Fibroblast of the aortic adventitia (primary cell): Measurements from ENCODE around the gene CHTOP. TPM values are rescaled to one million over a fixed set of nuclear protein-coding genes. Genes with fewer than 3 reads are reported as not detected.

Source experiments
- DNase-seq: peaks from one replicate; pipeline ENCODE4 v3.0.0-alpha.2; 2010; ENCODE audit warnings: low read depth
- H3K4me3 ChIP-seq: 2 replicates; pipeline ENCODE4 v1.5.1; 2011; ENCODE audit warnings: low read depth, mild to moderate bottlenecking, control low read depth, low read length, moderate library complexity
- total RNA-seq: library from RNA; depleted of rRNA; stranded (reverse); fragments of >200 nt; gene quantifications from 2 replicates; pipeline ENCODE4 v1.2.3, GENCODE V29; 2012; ENCODE audit warnings: low replicate concordance
- TF ChIP-seq, protein P1 (sequence below): IDR thresholded peaks from 2 replicates; pipeline ENCODE4 v1.5.1; 2011; ENCODE audit warnings: mild to moderate bottlenecking, low read length, control low read depth, inconsistent platforms; ENCODE audit not compliant: insufficient read depth

The CHTOP gene
- total RNA-seq, 1 donor = 44.6 TPM

DNA sequence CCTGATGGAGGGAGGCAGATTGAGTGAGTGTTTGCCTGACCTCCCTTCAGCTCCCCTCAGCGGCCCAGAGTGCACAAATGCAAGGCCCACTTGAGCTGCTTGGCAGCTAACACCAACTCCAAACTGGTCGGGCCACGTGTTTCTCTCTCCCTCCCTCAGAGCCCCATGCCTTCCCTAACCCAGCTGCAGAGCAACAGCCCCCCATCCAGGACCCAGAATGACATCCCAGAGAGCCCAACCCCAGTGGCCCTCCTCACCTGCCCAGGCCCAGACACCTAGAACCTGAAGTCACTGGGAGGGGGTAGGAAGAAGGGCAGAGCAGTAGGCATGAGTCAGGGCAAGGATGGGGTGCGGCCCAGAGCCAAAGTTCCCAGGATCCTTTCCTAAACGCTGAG, 17.0 kb upstream of the CHTOP start:
- TF ChIP-seq, protein P1, sequence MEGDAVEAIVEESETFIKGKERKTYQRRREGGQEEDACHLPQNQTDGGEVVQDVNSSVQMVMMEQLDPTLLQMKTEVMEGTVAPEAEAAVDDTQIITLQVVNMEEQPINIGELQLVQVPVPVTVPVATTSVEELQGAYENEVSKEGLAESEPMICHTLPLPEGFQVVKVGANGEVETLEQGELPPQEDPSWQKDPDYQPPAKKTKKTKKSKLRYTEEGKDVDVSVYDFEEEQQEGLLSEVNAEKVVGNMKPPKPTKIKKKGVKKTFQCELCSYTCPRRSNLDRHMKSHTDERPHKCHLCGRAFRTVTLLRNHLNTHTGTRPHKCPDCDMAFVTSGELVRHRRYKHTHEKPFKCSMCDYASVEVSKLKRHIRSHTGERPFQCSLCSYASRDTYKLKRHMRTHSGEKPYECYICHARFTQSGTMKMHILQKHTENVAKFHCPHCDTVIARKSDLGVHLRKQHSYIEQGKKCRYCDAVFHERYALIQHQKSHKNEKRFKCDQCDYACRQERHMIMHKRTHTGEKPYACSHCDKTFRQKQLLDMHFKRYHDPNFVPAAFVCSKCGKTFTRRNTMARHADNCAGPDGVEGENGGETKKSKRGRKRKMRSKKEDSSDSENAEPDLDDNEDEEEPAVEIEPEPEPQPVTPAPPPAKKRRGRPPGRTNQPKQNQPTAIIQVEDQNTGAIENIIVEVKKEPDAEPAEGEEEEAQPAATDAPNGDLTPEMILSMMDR = no peak
- DNase-seq = no peak
- no peak overlapping the region for H3K4me3 ChIP-seq

DNA sequence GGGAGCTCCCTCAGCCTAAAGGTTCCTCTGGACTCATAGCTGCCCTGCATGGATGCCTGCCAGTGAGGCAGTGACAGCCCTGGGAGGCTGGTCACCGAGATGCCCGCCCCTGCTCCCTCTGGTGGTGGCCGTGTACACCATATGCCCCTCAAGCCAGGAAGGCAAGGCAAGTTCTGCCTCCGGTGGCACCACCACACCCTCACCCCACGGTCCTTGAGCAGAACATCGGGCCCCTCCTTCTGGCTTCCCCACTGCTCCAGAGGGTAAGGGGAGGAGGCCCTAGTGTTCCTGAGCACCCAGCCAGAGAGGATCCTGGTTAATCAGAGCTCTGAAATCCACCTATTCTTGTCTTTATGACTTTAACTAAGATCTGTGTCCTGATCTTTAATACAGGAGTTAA, 16.2 kb upstream of the CHTOP start:
- TF ChIP-seq, protein P1 = peak; percentile 82
- peak; percentile 71 for DNase-seq
- H3K4me3 ChIP-seq = no peak overlapping the region

DNA sequence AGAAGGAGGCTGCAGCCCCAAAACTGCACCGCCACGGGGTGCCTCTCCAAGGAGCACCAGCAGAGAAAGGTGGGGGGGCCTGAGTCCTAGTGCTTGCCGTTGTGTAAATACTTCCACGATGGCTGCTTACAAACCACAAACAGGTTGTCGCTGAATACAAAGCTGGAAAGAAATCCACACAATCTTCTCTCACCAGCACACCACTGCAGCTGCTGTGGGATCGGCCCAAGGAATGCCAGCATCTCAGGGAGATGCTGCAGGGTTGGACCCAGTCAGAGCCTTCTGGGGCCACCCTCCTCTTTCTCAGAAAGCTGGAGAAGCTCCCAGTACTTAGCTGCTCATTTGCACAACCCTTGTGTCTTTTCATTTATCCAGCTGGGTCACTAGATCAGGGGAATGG, 14.7 kb upstream of the CHTOP start:
- TF ChIP-seq, protein P1 = no peak
- H3K4me3 ChIP-seq = no peak overlapping the region
- no peak for DNase-seq

DNA sequence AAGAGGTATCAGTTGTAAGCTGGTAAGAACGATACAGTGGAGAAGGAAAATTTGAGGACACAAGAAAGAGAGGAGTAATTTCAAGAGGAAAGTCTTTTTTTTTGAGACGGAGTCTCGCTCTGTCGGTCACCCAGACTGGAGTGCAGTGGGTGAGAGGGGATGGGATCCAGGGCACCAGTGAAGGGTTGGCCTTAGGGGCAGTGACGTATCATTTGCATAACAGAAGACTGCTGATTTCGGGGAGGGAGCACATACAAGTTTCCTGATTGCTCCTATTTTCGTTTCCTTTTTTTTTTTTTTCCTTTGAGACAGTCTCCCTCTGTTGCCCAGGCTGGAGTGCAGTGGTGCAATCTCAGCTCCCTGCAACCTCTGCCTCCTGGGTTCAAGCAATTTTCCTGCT, 10.8 kb upstream of the CHTOP start:
- TF ChIP-seq, protein P1 = no peak

DNA sequence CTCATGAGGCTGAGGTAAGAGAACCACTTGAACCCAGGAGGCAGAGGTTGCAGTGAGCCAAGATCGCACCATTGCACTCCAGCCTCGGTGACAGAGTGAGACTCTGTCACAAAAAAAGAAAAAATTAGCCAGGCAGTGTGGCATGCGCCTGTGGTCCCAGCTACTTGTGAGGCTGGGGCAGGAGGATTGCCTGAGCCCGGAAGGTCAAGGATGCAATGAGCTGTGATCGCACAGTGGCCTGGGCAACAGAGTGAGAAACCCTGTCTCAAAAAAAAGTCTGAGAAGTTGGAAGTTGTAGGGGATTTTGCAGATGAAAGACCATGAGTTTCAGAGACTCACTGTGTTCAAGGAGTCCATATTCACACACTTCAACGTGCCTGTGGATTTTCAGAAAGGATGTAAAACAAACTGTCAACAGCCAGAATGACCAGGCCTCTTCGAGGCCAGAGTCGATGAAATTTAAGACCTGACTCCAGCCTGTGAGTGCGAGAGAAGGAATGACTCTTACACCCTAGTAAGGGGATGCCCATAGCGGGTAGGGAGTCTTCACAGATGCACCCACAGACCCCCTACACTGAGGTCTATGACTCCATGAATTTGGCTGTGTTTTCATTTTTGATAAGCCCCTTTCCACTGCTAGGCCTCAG, 8.8 kb upstream of the CHTOP start:
- peak overlapping the region; percentile 41 for H3K4me3 ChIP-seq
- TF ChIP-seq, protein P1 = no peak
- no peak for DNase-seq

More for the DNA sequence above, 10.8 kb upstream of the CHTOP start:
- no peak overlapping the region for H3K4me3 ChIP-seq
- no peak for DNase-seq

DNA sequence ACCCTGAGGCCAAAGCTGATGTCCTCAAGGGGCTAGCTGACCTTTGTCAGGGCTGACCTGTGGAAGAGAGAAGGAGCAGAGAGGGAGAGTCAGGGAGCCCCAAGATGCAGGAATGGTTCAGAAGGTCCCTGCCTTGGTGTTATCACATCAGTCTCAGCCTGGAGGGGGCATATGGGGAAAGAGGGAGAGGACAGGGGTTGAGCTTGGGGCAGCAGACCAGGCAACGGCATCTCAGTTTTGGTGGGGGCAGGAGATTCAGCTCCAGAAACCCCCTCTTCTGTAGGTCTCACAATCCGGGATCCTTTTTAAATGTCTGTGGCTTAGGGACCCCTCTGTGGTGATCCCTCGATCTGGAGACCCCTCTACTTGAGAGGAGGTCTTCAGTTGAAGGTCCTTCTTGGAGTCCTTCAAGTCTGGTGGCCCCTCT, 7.4 kb upstream of the CHTOP start:
- H3K4me3 ChIP-seq = peak overlapping the region; percentile 82
- no peak for DNase-seq
- TF ChIP-seq, protein P1 = no peak
